Measurements from ENCODE around the gene IFT43.

IFT43 gene

DNA sequence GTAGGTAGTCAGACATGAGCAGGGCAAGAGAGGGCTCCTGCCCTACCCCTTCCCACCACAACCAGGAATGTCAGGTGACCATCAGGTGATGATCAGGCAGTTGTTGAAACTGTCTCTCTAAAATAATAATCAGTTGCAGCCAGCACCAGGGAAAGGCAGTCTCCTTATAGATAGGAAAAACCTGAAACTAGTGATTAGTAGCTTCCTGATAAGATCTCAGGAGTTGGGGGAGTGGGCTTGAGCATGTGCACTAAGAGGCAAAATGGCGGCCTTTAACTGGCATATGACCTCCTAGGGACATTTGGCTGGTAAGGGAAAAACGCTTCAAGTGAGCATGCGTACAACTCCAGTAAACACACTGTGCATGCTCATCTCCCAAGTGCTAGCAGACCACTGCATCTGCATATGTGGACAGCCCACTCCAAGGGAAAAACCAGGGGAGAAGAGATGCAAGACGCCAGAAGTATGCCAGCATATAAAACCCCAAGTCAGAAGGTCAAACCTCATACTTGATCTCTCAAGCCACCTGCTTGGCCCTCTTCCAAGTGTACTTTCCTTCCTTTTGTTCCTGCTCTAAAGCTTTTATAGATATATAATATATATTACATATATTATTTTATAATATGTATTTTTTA is 40.8 kb upstream of the IFT43 start:
- Histone ChIP-seq H2AFZ (ENCODE audit: low read length) (no peak overlapping the region), H3K36me3 (replicated peaks; ENCODE audit: insufficient read depth, low read length) (no peaks in the 10 kb centered on the region), H3F3A (ENCODE audit: insufficient read depth, low read length) (no peaks in the 10 kb centered on the region), H3K79me2 (ENCODE audit: low read length) (no peaks in the 10 kb centered on the region), H3K9me2 (replicated peaks; ENCODE audit: insufficient read depth, low read length) (no peaks in the 10 kb centered on the region), H3K4me2 (ENCODE audit: low read depth, low read length) (no peak overlapping the region), H3K9me3 (replicated peaks; ENCODE audit: insufficient read depth, low read length) (no peaks in the 10 kb centered on the region), H3K9ac (ENCODE audit: low read length) (no peak overlapping the region), H4K20me1 (ENCODE audit: insufficient read depth, low read length) (no peaks in the 10 kb centered on the region), H3K4me3 (ENCODE audit: low read length) (no peak overlapping the region), H3K4me1 (ENCODE audit: low read length) (no peaks in the 10 kb centered on the region), H3K27me3 (replicated peaks; ENCODE audit: insufficient read depth, low read length) (no peaks in the 10 kb centered on the region), H3K27ac (ENCODE audit: low read length) (no peak overlapping the region)
- no peak for TF ChIP-seq EZH2phosphoT487 (IDR thresholded peaks at IDR 0.05; ENCODE audit: low read length)
- TF ChIP-seq, protein P1, sequence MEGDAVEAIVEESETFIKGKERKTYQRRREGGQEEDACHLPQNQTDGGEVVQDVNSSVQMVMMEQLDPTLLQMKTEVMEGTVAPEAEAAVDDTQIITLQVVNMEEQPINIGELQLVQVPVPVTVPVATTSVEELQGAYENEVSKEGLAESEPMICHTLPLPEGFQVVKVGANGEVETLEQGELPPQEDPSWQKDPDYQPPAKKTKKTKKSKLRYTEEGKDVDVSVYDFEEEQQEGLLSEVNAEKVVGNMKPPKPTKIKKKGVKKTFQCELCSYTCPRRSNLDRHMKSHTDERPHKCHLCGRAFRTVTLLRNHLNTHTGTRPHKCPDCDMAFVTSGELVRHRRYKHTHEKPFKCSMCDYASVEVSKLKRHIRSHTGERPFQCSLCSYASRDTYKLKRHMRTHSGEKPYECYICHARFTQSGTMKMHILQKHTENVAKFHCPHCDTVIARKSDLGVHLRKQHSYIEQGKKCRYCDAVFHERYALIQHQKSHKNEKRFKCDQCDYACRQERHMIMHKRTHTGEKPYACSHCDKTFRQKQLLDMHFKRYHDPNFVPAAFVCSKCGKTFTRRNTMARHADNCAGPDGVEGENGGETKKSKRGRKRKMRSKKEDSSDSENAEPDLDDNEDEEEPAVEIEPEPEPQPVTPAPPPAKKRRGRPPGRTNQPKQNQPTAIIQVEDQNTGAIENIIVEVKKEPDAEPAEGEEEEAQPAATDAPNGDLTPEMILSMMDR (IDR thresholded peaks at IDR 0.05; ENCODE audit: low read length), result no peak
- no peak for DNase-seq

DNA sequence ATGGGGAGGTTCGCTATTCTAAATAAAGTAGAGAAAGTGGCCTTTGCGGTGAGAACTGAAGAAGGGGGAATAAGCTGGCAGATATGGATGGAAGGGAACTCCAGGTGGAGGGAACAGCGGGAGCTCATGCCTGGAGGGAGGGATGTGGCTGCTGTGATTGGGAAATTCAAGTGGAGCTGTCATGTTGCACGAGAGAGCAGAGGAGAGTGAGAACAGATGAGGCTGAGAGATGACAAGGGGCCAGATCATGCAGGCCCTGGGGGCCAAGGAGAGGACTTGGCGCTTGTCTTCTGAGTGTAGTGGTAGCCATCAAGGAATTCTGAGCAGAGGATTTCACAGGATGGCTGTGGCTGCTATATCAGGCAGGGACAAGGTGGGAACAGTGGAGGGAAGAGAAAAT is 38.8 kb upstream of the IFT43 start:
- Histone ChIP-seq H3K9me3 (replicated peaks; ENCODE audit: insufficient read depth, low read length) (no peaks in the 10 kb centered on the region), H3K36me3 (replicated peaks; ENCODE audit: insufficient read depth, low read length) (no peaks in the 10 kb centered on the region), H3K27me3 (replicated peaks; ENCODE audit: insufficient read depth, low read length) (no peaks in the 10 kb centered on the region), H3K27ac (ENCODE audit: low read length) (no peak overlapping the region), H3K79me2 (ENCODE audit: low read length) (no peaks in the 10 kb centered on the region), H3K9ac (ENCODE audit: low read length) (no peak overlapping the region), H3K4me1 (ENCODE audit: low read length) (no peaks in the 10 kb centered on the region), H4K20me1 (ENCODE audit: insufficient read depth, low read length) (no peaks in the 10 kb centered on the region), H3K4me2 (ENCODE audit: low read depth, low read length) (no peak overlapping the region), H3F3A (ENCODE audit: insufficient read depth, low read length) (no peaks in the 10 kb centered on the region), H3K4me3 (ENCODE audit: low read length) (no peak overlapping the region), H2AFZ (ENCODE audit: low read length) (no peak overlapping the region), H3K9me2 (replicated peaks; ENCODE audit: insufficient read depth, low read length) (no peaks in the 10 kb centered on the region)
- TF ChIP-seq EZH2 (optimal IDR thresholded peaks at IDR 0.05; ENCODE audit: low read depth, low read length), result no peak
- TF ChIP-seq, protein P1 (IDR thresholded peaks at IDR 0.05; ENCODE audit: low read length), result no peak
- TF ChIP-seq EZH2phosphoT487 (IDR thresholded peaks at IDR 0.05; ENCODE audit: low read length), result no peak
- no peak for DNase-seq

DNA sequence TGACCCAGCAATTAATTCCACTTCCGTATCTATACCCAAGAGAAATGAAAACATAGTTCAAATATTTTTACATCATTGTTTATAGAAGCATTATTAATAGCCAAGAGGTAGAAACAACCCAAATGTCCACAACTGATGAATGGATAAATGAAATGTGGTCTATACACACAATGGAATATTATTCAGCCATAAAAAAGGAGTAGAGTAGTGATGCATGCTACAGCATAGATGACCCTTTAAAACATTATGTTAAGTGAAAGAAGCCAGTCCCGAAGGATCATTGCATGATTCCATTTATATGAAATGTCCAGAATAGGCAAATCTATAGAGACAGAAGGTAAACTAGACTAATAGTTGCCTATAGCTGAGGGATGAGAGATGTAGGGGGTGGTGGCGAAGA is 33.1 kb upstream of the IFT43 start:
- Histone ChIP-seq H3F3A (ENCODE audit: insufficient read depth, low read length) (no peaks in the 10 kb centered on the region), H4K20me1 (ENCODE audit: insufficient read depth, low read length) (no peaks in the 10 kb centered on the region), H2AFZ (ENCODE audit: low read length) (no peak overlapping the region), H3K27ac (ENCODE audit: low read length) (no peak overlapping the region), H3K79me2 (ENCODE audit: low read length) (no peaks in the 10 kb centered on the region), H3K9me3 (replicated peaks; ENCODE audit: insufficient read depth, low read length) (no peaks in the 10 kb centered on the region), H3K4me3 (ENCODE audit: low read length) (no peak overlapping the region), H3K36me3 (replicated peaks; ENCODE audit: insufficient read depth, low read length) (no peaks in the 10 kb centered on the region), H3K4me1 (ENCODE audit: low read length) (no peaks in the 10 kb centered on the region), H3K27me3 (replicated peaks; ENCODE audit: insufficient read depth, low read length) (no peaks in the 10 kb centered on the region), H3K4me2 (ENCODE audit: low read depth, low read length) (no peak overlapping the region), H3K9ac (ENCODE audit: low read length) (no peak overlapping the region), H3K9me2 (replicated peaks; ENCODE audit: insufficient read depth, low read length) (no peaks in the 10 kb centered on the region)
- DNase-seq, result no peak
- TF ChIP-seq EZH2phosphoT487 (IDR thresholded peaks at IDR 0.05; ENCODE audit: low read length) (no peak), EZH2 (optimal IDR thresholded peaks at IDR 0.05; ENCODE audit: low read depth, low read length) (no peak)
- TF ChIP-seq, protein P1 (IDR thresholded peaks at IDR 0.05; ENCODE audit: low read length), result no peak

All from MM.1S (cell line).